ENCODE results near the gene NAV1.
"Not testable (repeated sequence)": the region's sequence is repeated elsewhere in the genome, so short reads cannot be mapped to it uniquely, and the experiment has no call there.

The NAV1 gene

GRCh38 chr1:201566933-201567801 lies 28.2 kb downstream of the NAV1 start:
- no peak for FAIRE-seq

DNA sequence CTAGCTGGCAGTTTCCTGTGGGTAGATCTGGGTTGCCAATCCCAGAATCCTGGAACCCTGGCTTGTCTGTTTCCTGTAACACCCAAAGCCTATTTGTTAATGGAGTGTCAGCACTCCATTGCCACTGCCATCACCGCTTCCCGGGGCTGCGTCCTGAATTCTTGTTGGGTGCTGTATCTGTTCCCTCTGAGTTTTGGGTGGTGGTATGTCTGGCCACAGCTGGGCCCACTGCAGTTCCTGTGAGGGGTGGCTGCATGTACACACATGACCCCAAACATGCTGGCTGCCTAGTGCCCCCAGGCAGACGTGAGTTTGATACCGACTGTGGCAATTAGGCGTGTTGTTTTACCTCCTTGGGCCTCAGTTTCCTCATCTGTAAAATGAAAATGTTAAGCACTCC lies 29.3 kb downstream of the NAV1 start:
- FAIRE-seq = no peak

- no peak for FAIRE-seq
These were observed 29.9 kb downstream of the NAV1 start for GRCh38 chr1:201568859-201569294.

- FAIRE-seq = no peak
These were observed 31.4 kb downstream of the NAV1 start for GRCh38 chr1:201570181-201570885.

DNA sequence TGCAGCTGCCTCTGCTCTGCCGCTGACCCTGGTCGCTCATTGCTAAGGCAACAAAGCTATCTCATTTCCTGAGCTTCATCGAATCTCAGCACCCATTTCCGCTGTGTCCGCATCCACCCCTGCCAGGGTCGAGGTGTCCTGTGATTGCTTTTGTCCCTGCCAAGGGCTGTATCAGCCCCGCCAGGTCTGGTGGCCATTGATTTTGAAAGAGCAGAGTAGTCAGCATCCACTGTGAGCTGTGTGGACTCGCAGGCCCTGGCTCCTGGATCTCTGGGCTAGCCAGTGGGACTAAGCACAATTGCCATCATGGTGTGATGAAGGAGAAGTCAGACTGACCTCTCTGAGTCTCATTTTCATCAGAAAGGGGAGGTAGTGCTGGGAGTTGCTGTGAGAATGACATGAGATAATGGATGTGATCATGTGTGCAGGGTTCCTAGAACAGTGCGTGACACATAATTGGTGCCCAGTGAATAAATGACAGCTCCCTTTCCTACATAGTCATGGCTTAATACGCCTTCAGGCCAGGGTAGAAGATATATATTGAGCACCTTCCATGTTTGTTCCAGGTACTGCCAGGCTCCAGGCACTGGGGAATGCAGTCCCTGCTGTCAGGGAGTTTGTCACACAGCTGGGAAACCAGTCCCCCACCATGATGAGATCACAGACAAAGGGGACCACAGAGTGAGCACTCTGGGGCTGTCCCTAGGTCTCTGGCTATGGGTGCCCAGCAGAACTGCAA lies 32.1 kb downstream of the NAV1 start:
- FAIRE-seq = no peak

DNA sequence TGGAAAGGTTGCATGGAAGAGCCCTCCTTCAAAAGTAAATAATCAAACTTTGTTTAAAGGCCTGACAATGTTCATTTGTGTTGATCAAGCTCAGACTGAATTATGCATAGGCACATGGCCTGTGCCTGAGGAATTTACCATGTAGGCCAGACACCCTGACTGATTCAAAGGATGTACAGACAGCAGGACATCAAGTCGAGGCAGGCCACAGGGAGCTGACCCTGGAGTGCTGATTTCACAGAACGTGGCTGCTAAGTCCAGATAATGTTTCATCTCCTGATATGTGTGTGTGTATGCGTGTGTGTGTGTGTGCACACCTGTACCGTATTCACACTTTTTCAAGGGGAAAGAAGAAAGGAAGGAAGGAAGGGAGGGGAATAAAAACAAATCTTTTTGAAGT lies 34.1 kb downstream of the NAV1 start:
- FAIRE-seq = no peak

DNA sequence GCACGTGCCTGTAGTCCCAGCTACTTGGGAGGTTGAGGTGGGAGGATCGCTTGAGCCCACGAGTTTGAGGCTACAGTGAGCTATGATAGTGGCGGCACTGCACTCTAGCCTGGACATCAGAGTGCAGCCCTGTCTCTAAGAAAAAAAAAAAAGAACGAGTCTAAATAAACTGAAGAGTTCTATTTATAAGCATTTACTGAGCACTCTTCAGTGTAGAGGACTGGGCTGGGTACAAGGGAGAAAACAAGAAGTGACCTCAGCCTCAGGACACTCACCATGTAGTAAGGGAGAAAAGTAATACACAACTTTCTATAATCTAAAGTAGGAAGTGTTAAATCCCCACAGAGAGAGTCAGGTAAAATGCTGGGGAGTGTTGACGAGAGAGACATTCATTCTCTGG lies 35.0 kb downstream of the NAV1 start:
- no peak for FAIRE-seq

DNA sequence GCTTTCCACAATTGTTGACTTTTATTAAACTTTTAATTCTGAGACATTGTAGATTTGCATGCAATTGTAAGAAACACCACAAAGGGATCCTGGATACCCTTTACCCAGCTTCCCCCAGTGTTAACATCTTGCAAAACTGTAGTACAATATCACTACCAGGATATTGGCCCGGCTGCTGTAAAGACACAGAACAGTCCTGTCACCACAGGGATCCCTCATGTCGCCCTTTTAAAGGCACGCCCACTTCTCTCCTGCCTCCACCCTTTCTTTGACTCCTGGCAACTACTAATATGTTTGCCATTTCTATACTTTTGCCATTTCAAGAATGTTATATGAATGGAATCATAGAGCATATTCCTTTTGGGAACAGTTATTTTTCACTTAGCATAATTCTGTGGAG lies 37.0 kb downstream of the NAV1 start:
- FAIRE-seq = no peak

GRCh38 chr1:201576914-201577313 lies 38.0 kb downstream of the NAV1 start:
- FAIRE-seq = no peak

DNA sequence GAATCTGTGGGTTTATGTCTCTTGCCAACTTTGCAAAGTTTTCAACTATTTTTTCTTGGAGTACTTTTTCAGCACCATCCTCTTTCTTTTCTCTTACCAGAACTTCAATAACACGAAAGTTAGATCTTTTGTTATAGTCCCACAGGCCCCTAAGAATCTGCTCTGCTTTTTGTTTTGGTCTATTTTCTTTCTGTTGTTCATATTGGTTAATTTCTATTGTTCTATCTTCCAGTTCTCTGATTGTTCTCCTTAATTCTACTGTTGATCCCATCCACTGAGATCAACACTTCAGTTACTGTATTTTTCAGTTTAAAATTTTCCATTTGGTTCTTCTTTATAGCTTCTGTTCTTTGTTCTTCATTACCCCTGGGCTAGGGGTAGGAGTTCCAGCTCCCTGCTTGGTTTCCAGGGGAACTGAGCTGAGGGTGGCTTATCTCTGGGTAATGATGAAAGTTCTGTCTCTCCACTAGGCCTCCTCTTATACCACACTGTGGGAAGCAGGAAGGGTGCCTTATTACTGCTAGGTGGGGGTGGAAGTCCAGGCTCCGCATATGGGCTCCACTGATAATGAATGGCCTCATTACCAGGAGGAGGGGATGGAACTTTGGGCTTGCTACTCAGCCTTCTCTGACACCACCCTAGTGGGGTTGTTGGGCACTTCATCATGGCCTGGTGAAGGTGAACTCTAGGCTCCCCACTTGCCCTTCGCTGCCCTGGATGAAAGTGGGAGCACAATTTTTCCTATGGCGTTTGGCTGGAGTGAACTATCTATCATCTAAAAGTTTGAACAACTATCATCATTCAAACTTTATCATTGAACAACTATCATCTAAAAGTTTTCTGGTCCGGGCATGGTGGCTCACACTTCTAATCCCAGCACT lies 39.3 kb downstream of the NAV1 start:
- no peak for FAIRE-seq

DNA sequence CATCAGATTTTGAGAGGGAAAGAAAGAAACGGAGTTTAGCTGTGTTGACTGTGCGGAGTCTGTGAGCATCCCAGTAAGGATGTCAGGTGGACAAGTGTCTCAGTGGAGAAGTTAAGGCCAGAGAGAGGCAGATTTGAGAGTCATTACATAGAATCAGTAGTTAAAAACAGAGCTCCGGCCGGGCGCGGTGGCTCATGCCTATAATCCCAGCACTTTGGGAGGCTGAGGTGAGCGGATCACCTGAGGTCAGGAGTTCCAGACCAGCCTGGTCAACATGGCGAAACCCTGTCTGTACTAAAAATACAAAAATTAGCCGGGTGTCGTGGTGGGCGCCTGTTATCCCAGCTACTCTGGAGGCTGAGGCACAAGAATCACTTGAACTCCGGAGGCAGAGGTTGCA lies 42.4 kb downstream of the NAV1 start:
- FAIRE-seq = not testable (repeated sequence)

- FAIRE-seq = no peak
These were observed 43.9 kb downstream of the NAV1 start for GRCh38 chr1:201582705-201583442.

DNA sequence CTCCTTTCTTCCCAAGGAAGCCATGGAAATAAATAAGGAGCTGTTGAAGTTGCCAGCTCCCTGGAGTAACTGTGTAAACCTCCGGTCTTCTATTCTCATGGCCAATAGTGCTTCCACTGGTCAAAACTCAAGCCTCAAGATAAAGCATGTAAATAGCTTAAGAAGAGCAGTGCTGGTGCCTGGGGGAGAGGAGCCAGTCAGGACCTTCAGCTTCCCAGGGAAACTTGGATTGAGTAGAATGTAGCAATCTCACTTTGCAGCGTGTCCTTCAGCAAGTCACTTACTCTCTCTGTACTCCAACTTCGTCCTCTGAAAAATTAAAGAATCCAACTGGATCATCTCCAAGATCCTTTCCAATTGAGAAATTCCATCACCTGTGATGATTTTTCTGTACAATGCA lies 44.7 kb downstream of the NAV1 start:
- FAIRE-seq = no peak

DNA sequence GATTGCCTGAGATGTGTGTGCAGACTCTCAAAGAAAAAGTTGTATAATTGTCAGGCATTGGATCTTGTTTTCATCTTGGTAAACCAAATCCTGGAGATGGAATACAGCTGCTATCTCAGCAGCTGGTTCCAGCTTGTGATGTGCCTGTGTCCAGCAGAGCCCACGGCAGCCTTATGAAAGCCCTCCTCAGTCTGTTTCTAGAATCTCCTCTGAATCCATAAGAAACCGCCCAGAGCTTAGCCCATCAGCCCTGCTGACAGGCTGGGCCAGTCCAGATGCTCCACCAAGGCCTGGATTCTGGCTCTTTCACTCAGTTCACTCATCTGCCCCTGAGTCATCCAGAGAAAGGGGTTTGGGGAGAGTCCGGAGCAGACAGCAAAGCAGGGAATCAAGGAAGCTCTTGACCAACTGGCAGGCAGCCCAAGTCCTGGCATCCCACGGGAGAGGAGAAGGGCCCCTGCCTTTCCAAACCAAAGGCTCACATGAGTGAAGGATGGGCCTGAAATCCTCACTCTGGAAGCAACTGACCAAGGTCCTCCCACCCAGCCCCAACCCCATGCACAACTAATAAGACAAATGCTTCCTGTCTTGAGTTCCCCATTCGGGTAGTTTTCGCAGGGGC lies 45.7 kb downstream of the NAV1 start:
- no peak for FAIRE-seq

DNA sequence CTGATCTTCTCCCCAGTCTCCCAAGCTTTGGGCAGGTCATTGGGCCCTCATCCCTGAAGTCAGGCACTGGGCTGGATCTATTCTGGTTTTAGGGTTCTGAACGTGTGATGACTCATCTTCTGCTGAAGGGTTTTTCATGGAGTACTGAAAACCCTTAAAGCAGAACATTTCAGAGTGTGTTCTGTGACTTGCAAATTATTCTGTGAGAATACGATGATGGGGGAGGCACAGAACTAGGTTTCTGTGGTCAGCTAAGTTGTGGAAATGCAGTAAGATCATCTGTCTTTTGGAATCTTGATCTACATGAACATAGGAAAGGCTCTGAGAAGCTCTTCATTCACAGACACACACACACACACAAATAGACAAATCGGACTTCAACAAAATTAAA lies 46.2 kb downstream of the NAV1 start:
- FAIRE-seq = no peak

GRCh38 chr1:201585901-201586300 lies 47.0 kb downstream of the NAV1 start:
- no peak for FAIRE-seq

GRCh38 chr1:201586806-201587205 lies 47.9 kb downstream of the NAV1 start:
- no peak for FAIRE-seq

- FAIRE-seq = no peak
These were observed 48.8 kb downstream of the NAV1 start for GRCh38 chr1:201587729-201588128.
